ENCODE results near the gene GPRC5D.

- TF ChIP-seq EZH2 (IDR thresholded peaks at IDR 0.05; ENCODE audit: insufficient read depth, poor library complexity, severe bottlenecking) (no peak), EZH2phosphoT487 (IDR thresholded peaks at IDR 0.05; ENCODE audit: insufficient read depth, low read depth) (no peak)
These were observed 6.4 kb downstream of the GPRC5D start for GRCh38 chr12:12945591-12945990.
